ENCODE measurements around the gene MEMO1.

DNA sequence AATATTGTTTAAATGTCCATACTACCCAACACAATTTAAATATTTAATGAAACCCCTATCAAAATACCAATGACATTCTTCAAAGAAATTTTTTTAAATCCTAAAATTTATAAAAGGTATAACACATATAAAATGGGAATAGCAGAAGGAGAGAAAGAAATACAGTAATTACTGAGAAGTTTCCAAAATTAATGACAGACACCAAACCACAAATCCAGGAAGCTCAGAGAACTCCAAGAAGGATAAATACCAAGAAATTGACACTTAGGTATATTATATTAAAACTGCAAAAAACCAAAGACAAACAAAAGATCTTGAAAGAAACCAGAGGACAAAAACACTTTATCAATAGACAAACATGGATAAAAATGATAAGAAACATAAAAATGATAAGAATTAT is 101.1 kb downstream of the MEMO1 start:
- TF ChIP-seq ZBTB7A (IDR thresholded peaks at IDR 0.05; ENCODE audit: low read depth) (no peak), RAD21 (IDR thresholded peaks at IDR 0.05; ENCODE audit: low read depth) (no peak), YY1 (IDR thresholded peaks at IDR 0.05; ENCODE audit: low read depth) (no peak)
- TF ChIP-seq, protein P1, sequence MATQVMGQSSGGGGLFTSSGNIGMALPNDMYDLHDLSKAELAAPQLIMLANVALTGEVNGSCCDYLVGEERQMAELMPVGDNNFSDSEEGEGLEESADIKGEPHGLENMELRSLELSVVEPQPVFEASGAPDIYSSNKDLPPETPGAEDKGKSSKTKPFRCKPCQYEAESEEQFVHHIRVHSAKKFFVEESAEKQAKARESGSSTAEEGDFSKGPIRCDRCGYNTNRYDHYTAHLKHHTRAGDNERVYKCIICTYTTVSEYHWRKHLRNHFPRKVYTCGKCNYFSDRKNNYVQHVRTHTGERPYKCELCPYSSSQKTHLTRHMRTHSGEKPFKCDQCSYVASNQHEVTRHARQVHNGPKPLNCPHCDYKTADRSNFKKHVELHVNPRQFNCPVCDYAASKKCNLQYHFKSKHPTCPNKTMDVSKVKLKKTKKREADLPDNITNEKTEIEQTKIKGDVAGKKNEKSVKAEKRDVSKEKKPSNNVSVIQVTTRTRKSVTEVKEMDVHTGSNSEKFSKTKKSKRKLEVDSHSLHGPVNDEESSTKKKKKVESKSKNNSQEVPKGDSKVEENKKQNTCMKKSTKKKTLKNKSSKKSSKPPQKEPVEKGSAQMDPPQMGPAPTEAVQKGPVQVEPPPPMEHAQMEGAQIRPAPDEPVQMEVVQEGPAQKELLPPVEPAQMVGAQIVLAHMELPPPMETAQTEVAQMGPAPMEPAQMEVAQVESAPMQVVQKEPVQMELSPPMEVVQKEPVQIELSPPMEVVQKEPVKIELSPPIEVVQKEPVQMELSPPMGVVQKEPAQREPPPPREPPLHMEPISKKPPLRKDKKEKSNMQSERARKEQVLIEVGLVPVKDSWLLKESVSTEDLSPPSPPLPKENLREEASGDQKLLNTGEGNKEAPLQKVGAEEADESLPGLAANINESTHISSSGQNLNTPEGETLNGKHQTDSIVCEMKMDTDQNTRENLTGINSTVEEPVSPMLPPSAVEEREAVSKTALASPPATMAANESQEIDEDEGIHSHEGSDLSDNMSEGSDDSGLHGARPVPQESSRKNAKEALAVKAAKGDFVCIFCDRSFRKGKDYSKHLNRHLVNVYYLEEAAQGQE (IDR thresholded peaks at IDR 0.05; ENCODE audit: low read depth), result no peak
- TF ChIP-seq, protein P2, sequence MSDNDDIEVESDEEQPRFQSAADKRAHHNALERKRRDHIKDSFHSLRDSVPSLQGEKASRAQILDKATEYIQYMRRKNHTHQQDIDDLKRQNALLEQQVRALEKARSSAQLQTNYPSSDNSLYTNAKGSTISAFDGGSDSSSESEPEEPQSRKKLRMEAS (IDR thresholded peaks at IDR 0.05), result no peak
